Neural cell (in vitro differentiated cells): ENCODE results near the gene RNF213. TPM values are rescaled to one million over a fixed set of nuclear protein-coding genes. Genes with fewer than 3 reads are reported as not detected.
"Not testable (repeated sequence)": the region's sequence is repeated elsewhere in the genome, so short reads cannot be mapped to it uniquely, and the experiment has no call there.

Source experiments
- H2AFZ ChIP-seq: fragments of 200-600, 300-800 bp; sonication (generic), shearing (Covaris generic); 2 replicates; pipeline ENCODE4 v1.6.0; 2014; ENCODE audit warnings: low read depth, mild to moderate bottlenecking, antibody characterized with exemption, low read length, moderate library complexity
- H3F3A ChIP-seq: fragments of 200-600 bp; shearing (Covaris generic); 2 replicates; pipeline ENCODE4 v1.6.1; 2016; ENCODE audit warnings: mild to moderate bottlenecking, moderate library complexity, mixed read lengths, antibody characterized with exemption, low read length; ENCODE audit not compliant: insufficient read depth, poor library complexity, severe bottlenecking
- H3K27ac ChIP-seq: fragments of 200-600, 300-800 bp; sonication (generic), shearing (Covaris generic); 2 replicates; pipeline ENCODE4 v1.5.1; 2014; ENCODE audit warnings: mild to moderate bottlenecking, low read length, moderate library complexity
- H3K27me3 ChIP-seq: fragments of 300-800, 200-600 bp; sonication (generic), shearing (Covaris generic); 2 replicates; pipeline ENCODE4 v1.6.0; 2014; ENCODE audit warnings: mild to moderate bottlenecking, low read depth, low read length, moderate library complexity; ENCODE audit not compliant: insufficient read depth
- H3K36me3 ChIP-seq: fragments of 300-800, 200-600 bp; sonication (generic), shearing (Covaris generic); 2 replicates; pipeline ENCODE4 v1.5.1; 2014; ENCODE audit warnings: mild to moderate bottlenecking, antibody characterized with exemption, low read length, moderate library complexity; ENCODE audit not compliant: insufficient read depth
- H3K4me2 ChIP-seq: fragments of 300-800, 200-600 bp; sonication (generic), shearing (Covaris generic); 2 replicates; pipeline ENCODE4 v1.6.0; 2014; ENCODE audit warnings: mild to moderate bottlenecking, low read length
- H3K4me3 ChIP-seq: fragments of 300-800, 200-600 bp; sonication (generic), shearing (Covaris generic); 2 replicates; pipeline ENCODE4 v1.5.1; 2014; ENCODE audit warnings: mild to moderate bottlenecking, low read length, moderate library complexity
- H3K79me2 ChIP-seq: fragments of 200-600 bp; shearing (Covaris generic); replicated peaks from 2 replicates; pipeline ENCODE4 v1.6.0; 2014; ENCODE audit warnings: mild to moderate bottlenecking, low read length, moderate library complexity; ENCODE audit not compliant: insufficient read depth
- H3K9ac ChIP-seq: fragments of 300-800, 200-600 bp; sonication (generic), shearing (Covaris generic); 2 replicates; pipeline ENCODE4 v1.6.1; 2016; ENCODE audit warnings: mild to moderate bottlenecking, low read length, mixed read lengths
- H3K9me2 ChIP-seq: fragments of 200-600 bp; shearing (Covaris generic); 2 replicates; pipeline ENCODE4 v1.6.1; 2016; ENCODE audit warnings: mild to moderate bottlenecking, low read length, mixed read lengths; ENCODE audit not compliant: insufficient read depth
- H3K9me3 ChIP-seq: fragments of 200-600, 300-800 bp; sonication (generic), shearing (Covaris generic); 2 replicates; pipeline ENCODE4 v1.6.1; 2016; ENCODE audit warnings: mild to moderate bottlenecking, mixed run types, low read length, moderate library complexity, mixed read lengths
- H4K20me1 ChIP-seq: fragments of 200-600 bp; shearing (Covaris generic); 2 replicates; pipeline ENCODE4 v1.6.1; 2016; ENCODE audit warnings: mild to moderate bottlenecking, mixed run types; ENCODE audit not compliant: insufficient read depth
- EP300 ChIP-seq: fragments of 450-650 bp; conservative IDR thresholded peaks from 2 replicates; pipeline ENCODE4 v1.6.1; 2014; ENCODE audit warnings: antibody characterized with exemption, mild to moderate bottlenecking, moderate library complexity; ENCODE audit not compliant: poor library complexity, severe bottlenecking
- EZH2 ChIP-seq: fragments of 200-600, 300-800 bp; shearing (Covaris generic), sonication (generic); IDR thresholded peaks from 2 replicates; pipeline ENCODE4 v1.6.1; 2014; ENCODE audit warnings: antibody characterized with exemption, low read length, borderline replicate concordance, mild to moderate bottlenecking; ENCODE audit not compliant: insufficient read depth, poor library complexity, severe bottlenecking
- MXI1 ChIP-seq: fragments of 450-650 bp; conservative IDR thresholded peaks from 2 replicates; pipeline ENCODE4 v1.6.1; 2014; ENCODE audit warnings: antibody characterized with exemption, mild to moderate bottlenecking; ENCODE audit not compliant: poor library complexity, severe bottlenecking
- POLR2AphosphoS5 ChIP-seq: IDR thresholded peaks from 2 replicates; pipeline ENCODE4 v1.6.1; 2012
- RAD21 ChIP-seq: fragments of 450-650 bp; conservative IDR thresholded peaks from 2 replicates; pipeline ENCODE4 v1.6.1; 2014; ENCODE audit warnings: antibody characterized with exemption, mild to moderate bottlenecking, moderate library complexity
- SMC3 ChIP-seq: fragments of 450-650 bp; conservative IDR thresholded peaks from 2 replicates; pipeline ENCODE4 v1.6.1; 2014; ENCODE audit warnings: antibody characterized with exemption, mild to moderate bottlenecking, moderate library complexity; ENCODE audit not compliant: poor library complexity
- TAF1 ChIP-seq: IDR thresholded peaks from 2 replicates; pipeline ENCODE4 v1.6.1; 2012; ENCODE audit warnings: low read depth
- polyA plus RNA-seq: library from polyadenylated mRNA; depleted of rRNA; stranded (reverse); fragments of >200 nt; gene quantifications from 2 replicates; pipeline ENCODE4 v1.2.3, GENCODE V29; 2014
- TF ChIP-seq, protein P1 (sequence below): fragments of 450-650 bp; IDR thresholded peaks from 2 replicates; pipeline ENCODE4 v1.5.1; 2014; ENCODE audit warnings: antibody characterized with exemption, mild to moderate bottlenecking, moderate library complexity; ENCODE audit not compliant: poor library complexity, severe bottlenecking
- TF ChIP-seq, protein P2 (sequence below): IDR thresholded peaks from 2 replicates; pipeline ENCODE4 v1.6.1; 2012; ENCODE audit warnings: borderline replicate concordance

The RNF213 gene
- polyA plus RNA-seq, 1 donor from 2014 or later: 1.5 TPM

DNA sequence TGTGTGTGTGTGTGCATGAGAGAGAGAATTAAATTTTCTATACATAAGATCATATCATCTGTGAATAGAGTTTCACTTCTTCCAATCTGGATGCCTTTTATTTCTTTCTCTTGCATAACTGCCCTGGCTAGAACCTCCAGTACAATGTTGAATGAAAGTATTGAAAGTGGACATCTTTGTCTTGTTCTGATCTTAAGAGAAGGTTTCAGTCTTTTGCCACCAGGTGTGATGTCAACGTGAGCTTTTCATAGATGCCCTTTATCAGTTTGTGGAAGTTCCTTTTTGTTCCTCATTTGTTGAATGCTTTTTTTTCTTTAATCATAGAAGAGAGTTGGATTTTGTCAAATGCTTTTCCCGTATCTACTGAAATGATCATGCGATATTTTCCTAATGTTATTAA, 63.3 kb downstream of the RNF213 start:
- no peaks in the 10 kb centered on the region for H3K9me2 ChIP-seq
- no peaks in the 10 kb centered on the region for H4K20me1 ChIP-seq
- no peak overlapping the region for H3K4me3 ChIP-seq
- H3K27me3 ChIP-seq: no peaks in the 10 kb centered on the region
- H3K27ac ChIP-seq: no peak overlapping the region
- H2AFZ ChIP-seq: no peak overlapping the region
- no peaks in the 10 kb centered on the region for H3K36me3 ChIP-seq
- no peak overlapping the region for H3K9ac ChIP-seq
- TF ChIP-seq MXI1 (no peak), RAD21 (no peak), SMC3 (no peak), TAF1 (no peak)
- no peaks in the 10 kb centered on the region for H3K79me2 ChIP-seq
- H3K4me2 ChIP-seq: no peak overlapping the region
- no peaks in the 10 kb centered on the region for H3F3A ChIP-seq
- no peaks in the 10 kb centered on the region for H3K9me3 ChIP-seq

DNA sequence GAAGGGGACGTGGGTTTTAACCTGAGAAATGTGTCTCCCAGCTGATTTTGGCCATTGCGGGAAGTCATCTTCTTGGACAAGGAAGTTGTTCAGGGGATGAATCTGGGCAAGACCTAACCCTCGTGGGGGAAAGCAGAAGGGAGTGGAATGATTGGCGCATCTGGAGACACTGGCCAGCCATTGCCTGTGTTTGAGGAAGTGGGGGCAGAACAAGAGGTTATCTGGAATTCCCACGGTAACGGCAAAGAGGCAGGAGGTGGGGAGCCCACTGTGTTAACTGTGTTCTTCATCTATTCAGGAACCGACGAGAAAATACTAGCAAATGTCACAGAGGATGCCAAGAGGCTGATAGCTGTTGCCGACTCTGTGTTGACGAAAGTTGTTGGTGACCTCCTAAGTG, 66.9 kb downstream of the RNF213 start:
- TF ChIP-seq POLR2AphosphoS5: no peak
- TF ChIP-seq EP300: no peak
- TF ChIP-seq MXI1: no peak
- TF ChIP-seq RAD21: no peak
- TF ChIP-seq, protein P1, sequence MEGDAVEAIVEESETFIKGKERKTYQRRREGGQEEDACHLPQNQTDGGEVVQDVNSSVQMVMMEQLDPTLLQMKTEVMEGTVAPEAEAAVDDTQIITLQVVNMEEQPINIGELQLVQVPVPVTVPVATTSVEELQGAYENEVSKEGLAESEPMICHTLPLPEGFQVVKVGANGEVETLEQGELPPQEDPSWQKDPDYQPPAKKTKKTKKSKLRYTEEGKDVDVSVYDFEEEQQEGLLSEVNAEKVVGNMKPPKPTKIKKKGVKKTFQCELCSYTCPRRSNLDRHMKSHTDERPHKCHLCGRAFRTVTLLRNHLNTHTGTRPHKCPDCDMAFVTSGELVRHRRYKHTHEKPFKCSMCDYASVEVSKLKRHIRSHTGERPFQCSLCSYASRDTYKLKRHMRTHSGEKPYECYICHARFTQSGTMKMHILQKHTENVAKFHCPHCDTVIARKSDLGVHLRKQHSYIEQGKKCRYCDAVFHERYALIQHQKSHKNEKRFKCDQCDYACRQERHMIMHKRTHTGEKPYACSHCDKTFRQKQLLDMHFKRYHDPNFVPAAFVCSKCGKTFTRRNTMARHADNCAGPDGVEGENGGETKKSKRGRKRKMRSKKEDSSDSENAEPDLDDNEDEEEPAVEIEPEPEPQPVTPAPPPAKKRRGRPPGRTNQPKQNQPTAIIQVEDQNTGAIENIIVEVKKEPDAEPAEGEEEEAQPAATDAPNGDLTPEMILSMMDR: no peak

DNA sequence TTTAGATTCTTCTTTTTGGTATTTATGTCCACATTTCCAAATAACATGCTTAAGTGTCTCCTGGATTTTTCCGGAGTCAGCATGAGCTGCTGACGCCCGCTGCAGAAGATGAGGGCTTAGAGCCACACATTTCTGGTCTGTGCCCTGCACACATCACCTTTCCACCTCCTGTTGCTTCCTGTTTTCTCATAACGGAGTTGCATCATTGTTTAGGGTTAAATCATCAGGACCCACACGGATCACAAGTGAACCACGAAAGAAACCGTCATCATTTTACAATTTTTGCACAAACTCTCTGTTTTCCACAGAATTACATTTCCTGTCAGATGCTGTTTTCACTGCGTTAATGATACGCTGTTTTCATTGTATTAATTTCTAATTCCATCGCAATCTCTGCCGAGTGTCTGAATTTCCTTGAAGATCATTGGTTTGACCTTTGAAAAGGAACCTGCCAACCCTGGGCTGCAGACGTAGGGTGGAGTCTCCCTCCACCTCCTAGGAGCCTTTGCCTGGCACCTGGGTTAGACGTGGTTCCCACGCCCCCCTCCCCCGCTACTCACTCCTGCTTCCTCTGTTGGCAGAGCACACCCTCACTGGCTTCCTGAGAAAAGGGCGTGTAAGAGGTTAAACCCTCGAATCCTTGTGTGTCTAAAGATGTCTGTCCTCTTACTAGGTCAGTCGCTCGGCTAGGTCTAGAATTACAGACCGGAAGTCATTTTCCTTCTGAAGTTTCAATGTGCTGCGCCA, 68.2 kb downstream of the RNF213 start:
- Histone ChIP-seq H3K79me2 (no peaks in the 10 kb centered on the region), H4K20me1 (no peaks in the 10 kb centered on the region), H3K4me2 (no peak overlapping the region), H3K4me3 (no peak overlapping the region), H3K36me3 (no peaks in the 10 kb centered on the region), H3K9me2 (no peaks in the 10 kb centered on the region), H3K9ac (no peak overlapping the region), H3K27ac (no peak overlapping the region), H3K9me3 (no peaks in the 10 kb centered on the region), H3K27me3 (no peaks in the 10 kb centered on the region), H2AFZ (no peak overlapping the region), H3F3A (no peaks in the 10 kb centered on the region)
- TF ChIP-seq EP300 (no peak), SMC3 (no peak), EZH2 (no peak), MXI1 (no peak), TAF1 (no peak), POLR2AphosphoS5 (no peak), RAD21 (no peak)
- TF ChIP-seq, protein P2, sequence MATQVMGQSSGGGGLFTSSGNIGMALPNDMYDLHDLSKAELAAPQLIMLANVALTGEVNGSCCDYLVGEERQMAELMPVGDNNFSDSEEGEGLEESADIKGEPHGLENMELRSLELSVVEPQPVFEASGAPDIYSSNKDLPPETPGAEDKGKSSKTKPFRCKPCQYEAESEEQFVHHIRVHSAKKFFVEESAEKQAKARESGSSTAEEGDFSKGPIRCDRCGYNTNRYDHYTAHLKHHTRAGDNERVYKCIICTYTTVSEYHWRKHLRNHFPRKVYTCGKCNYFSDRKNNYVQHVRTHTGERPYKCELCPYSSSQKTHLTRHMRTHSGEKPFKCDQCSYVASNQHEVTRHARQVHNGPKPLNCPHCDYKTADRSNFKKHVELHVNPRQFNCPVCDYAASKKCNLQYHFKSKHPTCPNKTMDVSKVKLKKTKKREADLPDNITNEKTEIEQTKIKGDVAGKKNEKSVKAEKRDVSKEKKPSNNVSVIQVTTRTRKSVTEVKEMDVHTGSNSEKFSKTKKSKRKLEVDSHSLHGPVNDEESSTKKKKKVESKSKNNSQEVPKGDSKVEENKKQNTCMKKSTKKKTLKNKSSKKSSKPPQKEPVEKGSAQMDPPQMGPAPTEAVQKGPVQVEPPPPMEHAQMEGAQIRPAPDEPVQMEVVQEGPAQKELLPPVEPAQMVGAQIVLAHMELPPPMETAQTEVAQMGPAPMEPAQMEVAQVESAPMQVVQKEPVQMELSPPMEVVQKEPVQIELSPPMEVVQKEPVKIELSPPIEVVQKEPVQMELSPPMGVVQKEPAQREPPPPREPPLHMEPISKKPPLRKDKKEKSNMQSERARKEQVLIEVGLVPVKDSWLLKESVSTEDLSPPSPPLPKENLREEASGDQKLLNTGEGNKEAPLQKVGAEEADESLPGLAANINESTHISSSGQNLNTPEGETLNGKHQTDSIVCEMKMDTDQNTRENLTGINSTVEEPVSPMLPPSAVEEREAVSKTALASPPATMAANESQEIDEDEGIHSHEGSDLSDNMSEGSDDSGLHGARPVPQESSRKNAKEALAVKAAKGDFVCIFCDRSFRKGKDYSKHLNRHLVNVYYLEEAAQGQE: no peak
- TF ChIP-seq, protein P1: no peak

More for the DNA sequence above, 66.9 kb downstream of the RNF213 start:
- H4K20me1 ChIP-seq: no peaks in the 10 kb centered on the region
- no peak overlapping the region for H2AFZ ChIP-seq
- no peaks in the 10 kb centered on the region for H3K9me2 ChIP-seq
- no peak overlapping the region for H3K4me3 ChIP-seq
- no peaks in the 10 kb centered on the region for H3K36me3 ChIP-seq
- no peaks in the 10 kb centered on the region for H3K9me3 ChIP-seq
- no peak overlapping the region for H3K9ac ChIP-seq
- no peak overlapping the region for H3K4me2 ChIP-seq
- H3K79me2 ChIP-seq: no peaks in the 10 kb centered on the region
- no peaks in the 10 kb centered on the region for H3F3A ChIP-seq
- H3K27ac ChIP-seq: no peak overlapping the region
- no peaks in the 10 kb centered on the region for H3K27me3 ChIP-seq

DNA sequence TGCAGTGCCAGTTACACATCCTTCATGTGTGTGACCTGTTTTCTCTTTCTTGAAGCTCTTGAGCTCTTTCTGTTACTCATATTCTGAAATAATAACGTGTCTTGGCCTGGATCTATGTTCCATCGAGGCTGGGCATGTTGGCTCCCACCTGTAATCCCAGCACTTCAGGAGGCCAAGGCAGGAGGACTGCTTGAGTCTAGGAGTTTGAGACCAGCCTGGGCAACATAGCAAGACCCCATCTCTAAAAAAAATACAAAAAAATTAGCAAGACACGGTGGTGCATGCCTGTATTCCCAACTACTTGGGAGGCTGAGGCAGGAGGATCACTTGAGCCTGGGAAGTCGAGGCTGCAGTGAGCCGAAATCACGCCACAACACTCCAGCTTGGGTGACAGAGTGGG, 68.8 kb downstream of the RNF213 start:
- not testable (repeated sequence) for H4K20me1 ChIP-seq, H3K36me3 ChIP-seq

More for the DNA sequence above, 68.8 kb downstream of the RNF213 start:
- not testable (repeated sequence) for H3K9me2 ChIP-seq, H3K27ac ChIP-seq, H2AFZ ChIP-seq, H3K27me3 ChIP-seq, H3K9me3 ChIP-seq, H3K4me3 ChIP-seq, H3F3A ChIP-seq, H3K9ac ChIP-seq, H3K79me2 ChIP-seq, H3K4me2 ChIP-seq
